PC-9 (cell line): Measurements from ENCODE around the gene GSN.

Experiments used
- CTCF ChIP-seq: fragments of 200-600 bp; sonication (generic); conservative IDR thresholded peaks from 2 replicates; pipeline ENCODE4 v1.6.1; 2017; ENCODE audit warnings: mixed run types, antibody characterized with exemption, mild to moderate bottlenecking, moderate library complexity
- EZH2 ChIP-seq: fragments of 200-600 bp; sonication (generic); IDR thresholded peaks from 2 replicates; pipeline ENCODE4 v1.8.0; 2017; ENCODE audit warnings: antibody characterized with exemption, low read depth

GRCh38 chr9:121354762-121355161, 86.8 kb downstream of the GSN start:
- TF ChIP-seq CTCF, result no peak
- no peak for TF ChIP-seq EZH2
